Activated CD4-positive, alpha-beta T cell treated with anti-CD3 and anti-CD28 coated beads, Interleukin-2, Interleukin-4, amounts not matched to agents 100 ng/mL and 50 ng/mL, durations not matched to agents 16 hours and 8 hours (primary cell): ENCODE results near the gene MRPL50.

ENCODE experiments used
- DNase-seq: peaks from one replicate; pipeline ENCODE4 v3.0.0-alpha.2; 2020; ENCODE audit warnings: low spot score

The MRPL50 gene

DNA sequence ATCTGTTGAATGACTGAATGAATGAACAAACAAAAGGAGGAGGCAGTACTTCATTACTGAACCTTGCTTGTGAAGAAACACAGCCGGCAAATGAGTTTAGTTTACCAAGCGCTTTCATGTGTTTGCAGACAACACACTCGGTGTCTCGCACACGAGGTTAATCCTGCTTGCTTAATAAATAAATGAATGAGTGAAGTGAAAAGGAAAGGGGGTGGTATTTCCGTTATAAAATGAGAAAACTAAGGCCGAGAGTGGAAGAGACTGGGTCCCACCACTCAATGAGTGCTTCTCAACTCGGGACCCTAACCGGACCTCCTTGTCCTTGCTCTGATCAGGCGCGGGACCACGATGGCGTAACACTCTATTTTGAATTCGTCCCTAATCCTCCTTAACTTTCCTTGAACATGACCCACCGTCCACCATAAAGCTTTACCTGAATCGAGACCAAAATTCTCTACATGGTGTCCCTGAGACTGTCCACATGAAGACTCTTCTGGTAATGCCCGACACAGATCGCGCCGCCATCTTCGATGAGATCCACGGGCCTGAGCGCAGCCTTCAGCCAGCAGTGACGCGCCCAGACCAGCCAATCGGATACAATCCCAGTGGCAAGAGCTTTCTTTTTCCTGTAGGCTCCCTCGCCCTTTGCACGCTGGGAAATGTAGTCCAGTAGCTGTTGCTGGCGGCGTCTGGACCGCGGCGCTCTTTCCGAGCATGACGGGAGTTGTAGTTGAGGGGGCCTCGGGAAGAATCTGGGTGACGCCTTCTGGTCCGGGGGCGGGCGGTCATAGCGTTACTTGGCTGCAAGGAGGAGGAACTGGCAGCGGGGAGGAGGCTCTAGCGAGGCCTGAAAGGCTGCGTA is at the start of gene MRPL50, which contains the start of gene ZNF189:
MRPL50 (minus strand) TSS at position 551 of the 862 bp plus-strand sequence; CDS start at position 525, 26 bp downstream.
ZNF189 (plus strand) TSS at position 784 of the 862 bp plus-strand sequence. CDS start 306 bp downstream, outside the sequence.
- peak; percentile 99 for DNase-seq

DNA sequence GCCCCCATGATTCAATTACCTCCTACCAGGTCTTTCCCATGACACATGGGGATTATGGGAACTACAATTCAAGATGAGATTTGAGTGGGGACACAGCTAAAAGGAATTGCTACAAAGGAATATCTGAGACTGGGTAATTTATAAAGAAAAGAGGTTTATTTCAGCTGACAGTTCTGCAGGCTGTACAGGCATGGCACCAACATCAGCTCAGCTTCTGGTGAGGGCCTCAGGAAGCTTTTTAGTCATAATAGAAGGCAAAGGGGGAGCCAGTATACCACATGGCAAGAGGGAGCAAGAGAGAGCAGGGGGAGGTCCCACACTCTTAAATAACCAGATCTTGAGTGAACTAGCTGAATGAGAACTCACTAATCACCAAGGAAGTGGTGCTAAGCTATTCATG is 48.3 kb upstream of the MRPL50 start:
- no peak for DNase-seq

DNA sequence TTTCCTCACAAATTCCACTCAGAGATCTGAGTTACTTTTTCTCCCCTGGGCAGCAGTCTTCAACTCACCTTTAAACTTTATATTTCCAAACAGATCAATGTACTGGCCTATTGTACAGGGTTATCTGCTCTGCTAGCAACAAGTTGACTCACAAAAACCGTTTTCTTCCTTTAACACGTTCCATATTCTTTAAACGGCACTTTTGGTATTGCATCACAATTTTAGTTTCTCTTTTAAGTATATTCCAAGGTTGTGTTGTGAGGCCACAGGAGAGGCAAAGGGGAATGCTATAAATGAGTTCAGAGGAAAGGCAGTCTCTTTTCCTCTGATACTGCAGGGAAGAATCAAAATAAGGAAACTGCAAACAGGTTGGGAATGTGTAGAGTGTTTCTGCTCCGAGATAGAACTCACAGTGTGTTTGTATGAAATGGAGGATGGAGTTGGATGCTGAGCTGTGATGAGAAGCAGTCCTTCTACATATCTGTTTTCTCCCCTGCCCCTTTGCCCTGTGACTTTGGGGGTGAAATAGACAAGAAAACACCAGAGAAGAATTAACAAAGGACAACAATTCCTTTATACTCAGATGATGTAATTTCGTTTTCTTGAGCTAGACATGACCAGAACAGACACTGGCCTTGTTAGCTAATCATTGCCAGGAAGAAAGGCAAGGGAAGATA is 47.1 kb upstream of the MRPL50 start:
- no peak for DNase-seq

DNA sequence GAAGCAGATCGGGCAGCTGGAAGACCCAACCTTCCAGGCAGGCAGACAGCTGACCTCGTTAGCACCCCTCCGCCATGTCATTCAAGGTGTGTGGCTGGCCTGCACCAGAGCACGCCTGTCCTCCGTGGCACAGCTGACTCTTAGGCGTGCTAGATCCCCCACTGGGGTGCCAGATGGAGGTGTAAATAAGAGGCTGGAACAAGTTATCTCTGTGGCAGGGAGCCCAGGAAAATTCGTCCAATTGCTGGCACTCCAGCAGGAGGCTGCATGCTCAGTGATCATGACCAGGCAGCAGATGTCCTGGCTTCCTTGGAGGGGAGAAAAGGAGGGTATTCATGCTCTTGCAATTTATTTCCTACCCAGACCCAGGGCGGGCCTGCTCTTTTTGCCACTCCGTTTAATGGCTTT is 45.0 kb upstream of the MRPL50 start:
- no peak for DNase-seq

DNA sequence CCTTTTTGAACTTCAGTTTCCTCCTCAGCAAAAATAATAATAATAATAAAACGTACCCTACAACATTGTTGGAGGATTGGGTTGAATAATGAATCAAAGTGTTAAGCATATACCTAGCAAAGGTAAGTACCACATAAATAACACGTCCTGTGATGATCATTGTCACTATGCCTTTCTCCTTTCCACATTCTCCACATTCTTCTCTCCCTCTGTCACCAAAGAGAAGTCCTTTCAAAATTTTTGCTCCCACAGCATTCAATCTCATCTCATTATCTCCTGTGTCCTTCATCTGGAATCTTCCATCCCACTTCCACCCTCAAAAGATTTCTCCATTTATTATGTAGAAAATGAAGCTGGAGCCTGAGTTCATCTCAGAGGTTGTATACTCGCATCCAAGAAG is 44.3 kb upstream of the MRPL50 start:
- no peak for DNase-seq

DNA sequence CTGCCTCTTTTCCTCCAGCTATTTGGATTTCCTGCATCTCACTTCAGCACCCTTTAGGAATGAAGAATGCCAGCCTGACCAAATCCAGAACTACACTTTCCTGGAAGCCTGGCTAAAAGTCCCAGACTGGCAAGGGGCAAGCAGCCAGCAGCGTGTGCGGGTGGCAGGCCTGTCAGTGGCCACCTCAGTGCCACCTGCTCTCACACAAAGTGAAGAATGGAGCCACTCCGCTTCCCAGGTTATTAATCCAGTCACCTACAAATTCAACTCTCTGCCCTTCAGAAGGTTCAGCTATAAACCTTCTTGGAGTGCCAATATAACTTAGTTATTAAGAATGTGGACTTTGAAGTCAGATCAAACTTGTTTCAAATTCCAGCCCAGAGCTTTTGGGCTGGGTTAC is 43.9 kb upstream of the MRPL50 start:
- DNase-seq = no peak

DNA sequence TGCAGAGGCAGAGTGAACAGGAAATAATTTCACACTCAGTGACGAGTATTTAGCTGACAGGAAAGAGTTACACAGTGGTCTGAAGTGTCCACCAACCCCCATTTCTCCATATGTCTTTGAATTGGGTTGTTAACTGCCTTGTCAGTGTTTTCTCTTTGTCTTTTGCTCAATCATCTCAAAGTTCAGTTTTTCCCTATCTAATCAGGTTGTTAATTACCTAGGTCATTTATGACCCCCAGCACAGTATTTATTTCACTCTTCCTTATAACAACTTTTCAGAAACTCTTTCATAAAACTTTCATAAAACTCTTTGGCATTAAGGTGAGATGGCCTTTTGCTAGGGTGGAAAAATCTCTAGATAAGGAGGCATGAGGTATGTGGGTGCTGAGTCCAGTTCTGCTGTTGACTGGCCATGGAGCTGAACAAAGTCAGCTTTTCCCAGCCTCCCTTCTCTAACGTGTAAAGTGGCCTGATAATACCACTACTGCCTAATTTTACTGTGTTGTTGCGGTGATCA is 42.4 kb upstream of the MRPL50 start:
- DNase-seq = no peak

DNA sequence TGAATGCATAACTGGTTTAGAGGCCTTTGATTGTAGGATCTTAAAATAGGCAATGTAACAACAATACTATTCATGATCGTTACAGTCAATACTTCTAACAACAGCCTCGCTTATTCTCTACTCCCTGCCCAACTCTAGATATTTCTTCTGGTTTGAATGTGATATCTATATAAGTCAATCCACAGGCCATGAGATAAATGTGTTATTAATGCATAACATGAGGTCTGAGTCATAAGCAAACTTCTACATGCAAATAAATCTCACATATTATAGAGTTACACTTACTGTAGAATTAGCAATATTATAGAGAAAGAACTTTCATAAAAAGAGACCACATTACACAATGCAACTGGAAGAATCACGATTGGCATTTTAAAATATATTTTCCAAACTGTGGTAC is 40.1 kb upstream of the MRPL50 start:
- no peak for DNase-seq

DNA sequence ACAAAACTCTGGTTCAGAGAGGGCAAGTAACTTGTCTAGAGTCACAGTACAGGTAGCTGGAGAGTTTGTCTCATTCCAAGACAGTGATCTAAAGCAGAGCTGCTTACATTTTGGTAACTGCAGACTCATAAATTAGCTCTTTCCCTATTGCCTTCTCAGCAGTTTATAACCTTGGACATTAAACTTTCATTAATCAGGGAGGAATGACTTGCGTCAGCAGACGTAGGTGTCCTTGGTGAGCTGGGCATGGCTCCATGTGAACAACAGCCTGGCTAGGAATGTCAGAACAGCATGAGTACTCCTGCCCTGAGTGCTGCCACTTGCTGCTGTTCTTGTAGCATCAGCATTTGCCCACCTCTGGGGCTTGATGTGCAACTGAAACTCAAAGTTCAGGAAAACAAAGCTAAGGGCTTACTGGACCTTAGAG is 39.4 kb upstream of the MRPL50 start:
- no peak for DNase-seq

DNA sequence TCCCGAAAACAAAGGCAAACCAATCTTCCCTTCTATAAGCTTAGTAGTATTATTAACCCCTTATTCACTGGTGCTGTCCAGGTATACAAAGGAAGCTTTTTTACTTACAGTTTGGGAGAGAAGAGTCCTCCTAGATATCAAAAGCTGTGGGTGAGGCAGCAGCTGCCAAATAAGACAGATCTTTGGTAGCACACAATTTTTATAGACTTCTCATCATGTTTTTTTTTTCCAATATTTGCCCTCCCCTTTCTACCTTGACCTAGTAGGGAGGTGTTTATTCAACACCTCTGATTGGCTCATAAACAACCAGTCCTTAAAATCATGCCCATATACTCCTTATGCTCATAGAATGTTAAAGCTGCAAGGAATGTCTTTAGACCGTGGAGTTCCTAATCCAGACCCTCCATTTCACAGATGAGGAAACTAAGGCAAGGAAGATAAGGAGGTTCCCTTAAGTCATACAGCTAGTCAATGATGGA is 37.2 kb upstream of the MRPL50 start, which contains the start of gene ALDOB:
ALDOB (minus strand) TSS at position 174 of the 479 bp plus-strand sequence. CDS start 4,887 bp downstream, outside the sequence.
- no peak for DNase-seq

DNA sequence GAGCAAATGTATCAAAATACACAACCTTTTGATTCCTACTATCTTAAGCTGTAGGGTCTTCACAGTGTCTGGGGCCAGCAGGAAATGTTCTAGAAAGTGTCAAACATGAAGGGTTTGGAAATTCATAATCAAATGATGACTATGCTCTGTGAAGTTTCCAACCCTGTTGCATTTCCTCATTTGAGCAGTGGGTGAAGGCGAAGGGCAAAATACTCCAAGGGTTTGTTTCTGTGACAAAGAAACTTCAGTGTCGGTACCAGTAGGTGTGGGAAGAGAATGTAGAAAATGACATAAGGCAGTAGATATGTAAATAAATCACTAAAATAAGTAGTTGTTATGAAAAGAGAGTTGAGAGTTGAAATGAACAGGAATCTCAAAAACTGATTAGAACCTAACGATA is 36.6 kb upstream of the MRPL50 start:
- DNase-seq = no peak

DNA sequence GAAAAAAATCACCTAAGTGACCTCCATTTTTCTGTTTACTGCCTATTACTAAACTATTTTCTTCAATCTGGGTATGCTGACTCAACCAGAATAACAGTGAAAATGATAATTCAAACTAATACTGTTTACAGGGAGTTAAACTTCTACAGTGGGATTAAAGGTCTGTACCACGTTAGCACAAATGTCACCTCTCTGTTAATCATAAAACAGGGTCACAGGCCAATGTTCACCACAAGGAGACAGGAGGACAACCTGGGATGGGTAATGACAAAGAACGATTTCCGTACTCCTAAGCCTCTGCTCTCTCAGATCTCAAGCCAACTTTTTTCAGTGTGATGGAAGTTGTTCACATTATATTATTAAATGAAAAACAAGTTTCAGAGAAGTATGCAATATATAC is 34.8 kb upstream of the MRPL50 start:
- DNase-seq = no peak

DNA sequence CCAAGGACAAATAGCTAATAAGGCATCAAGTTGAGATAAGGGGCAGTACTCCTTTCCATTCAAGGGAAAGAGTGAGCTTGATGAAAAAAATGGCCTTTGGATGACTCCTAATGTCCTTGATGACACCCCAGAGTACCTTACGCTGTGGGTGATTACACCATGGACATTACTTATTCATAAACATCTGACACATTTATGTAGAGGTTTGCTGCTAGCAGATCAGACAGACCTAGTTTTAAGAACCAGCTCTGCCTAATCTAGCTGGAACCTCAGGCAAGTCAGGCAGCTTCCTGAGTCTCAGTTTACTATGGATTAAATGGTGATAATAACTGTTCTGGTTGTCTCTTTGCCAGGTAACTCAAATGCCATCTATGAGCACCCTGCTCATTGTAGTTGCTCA is 34.3 kb upstream of the MRPL50 start:
- DNase-seq = no peak

DNA sequence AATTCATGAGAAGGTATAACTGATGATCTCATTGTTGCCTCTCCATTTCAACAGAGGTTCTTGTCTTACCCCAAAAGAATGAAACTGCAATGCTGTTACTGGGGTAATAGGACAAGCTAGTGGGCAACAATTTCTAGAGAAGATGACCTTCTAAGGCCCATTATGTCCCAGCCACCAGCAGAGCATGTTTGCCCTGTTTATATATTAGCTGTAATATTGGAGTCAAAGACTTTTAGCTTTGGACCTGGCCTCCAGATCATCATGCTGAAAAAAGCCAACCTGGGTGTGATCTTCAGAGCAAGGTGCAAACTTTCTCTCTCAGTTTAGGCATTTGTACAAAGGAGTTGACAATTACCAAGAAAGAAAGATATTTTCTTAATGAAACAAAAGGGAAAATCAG is 33.8 kb upstream of the MRPL50 start:
- DNase-seq = no peak

DNA sequence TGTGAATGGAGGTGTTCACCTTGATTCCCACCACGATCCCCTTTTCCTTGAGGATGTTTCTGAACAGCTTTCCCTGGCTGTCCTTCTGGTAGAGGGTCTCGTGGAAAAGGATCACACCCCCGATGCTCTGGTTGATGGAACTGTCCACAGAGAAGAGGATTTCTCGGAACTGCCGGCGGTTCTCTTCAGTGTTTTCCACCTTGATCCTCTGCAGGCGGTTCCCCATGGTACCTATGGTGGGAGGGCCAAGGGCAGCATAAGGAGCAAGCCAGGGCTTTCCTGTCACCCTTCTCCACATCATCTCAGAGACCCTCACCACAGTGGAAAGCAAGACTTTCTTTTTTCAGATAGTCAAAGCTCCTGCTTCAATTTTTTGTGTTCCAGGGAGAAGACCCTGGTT is 31.3 kb upstream of the MRPL50 start:
- no peak for DNase-seq

DNA sequence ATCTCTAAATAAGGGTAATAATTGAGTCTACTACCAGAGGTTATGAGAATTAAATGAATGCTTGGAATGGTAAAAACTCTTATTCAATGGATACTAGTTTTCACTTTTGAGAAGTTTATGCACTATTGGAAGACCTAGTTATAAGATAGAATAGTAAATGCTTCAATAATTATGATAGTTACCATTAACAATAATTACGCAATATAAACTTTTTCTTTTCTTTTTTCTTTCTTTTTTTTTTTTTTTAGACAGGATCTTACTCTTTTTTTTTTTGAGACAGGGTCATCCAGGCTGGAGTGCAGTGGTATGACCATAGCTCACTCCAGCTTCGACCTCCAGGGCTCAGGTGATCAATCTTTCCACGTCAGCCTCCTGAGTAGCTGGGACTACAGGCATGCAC is 30.5 kb upstream of the MRPL50 start:
- DNase-seq = no peak

DNA sequence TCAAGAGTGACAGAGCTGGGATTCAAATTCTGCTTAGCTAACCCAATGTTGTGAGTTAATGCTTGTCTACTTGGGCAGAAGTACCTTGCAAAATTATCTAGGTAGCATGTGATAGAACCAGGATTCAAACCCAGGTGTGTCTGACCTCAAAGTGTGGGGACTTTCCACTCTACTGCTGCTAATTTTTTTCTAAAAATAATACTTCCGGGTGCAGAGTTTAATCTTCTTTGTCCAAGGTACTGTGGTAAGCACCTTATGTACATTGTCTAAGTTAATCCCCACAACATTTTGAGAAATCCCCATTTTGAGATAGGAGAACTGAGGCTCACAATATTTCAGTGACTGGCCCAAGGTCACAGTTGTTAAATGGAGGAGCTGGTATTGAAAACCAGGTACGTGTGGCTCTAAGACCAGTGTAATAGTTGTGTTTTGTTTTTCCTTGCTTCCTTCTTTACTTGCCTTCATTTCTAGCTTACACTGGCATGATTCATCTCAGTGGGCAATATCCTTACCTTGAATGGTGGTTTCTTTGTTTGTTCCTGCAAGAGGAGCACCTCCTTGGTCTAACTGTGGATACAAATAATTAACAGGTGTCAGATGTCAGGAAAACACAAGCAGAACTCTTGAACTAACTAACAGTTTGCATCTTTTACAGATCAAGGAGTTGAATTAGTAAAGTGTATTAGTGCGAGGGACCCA is 29.7 kb upstream of the MRPL50 start:
- no peak for DNase-seq

DNA sequence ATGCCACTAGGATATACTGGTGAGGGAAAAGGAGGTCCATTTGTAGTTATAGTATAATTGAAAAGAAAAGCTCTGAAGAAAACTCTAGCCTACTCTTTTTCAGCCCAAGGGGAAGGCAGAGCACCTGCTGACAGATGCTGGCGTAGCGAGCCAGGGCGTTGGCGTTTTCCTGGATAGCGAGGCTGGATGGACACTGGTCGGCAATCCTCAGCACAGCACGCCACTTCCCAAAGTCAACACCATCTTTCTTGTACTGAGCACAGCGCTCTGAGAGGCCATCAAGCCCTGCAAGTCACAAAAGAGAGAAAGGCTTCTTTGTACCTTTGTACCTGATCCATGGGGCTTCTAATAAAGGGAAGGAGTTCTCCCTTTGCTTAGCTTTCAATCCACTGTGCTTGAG is 28.9 kb upstream of the MRPL50 start:
- no peak for DNase-seq

DNA sequence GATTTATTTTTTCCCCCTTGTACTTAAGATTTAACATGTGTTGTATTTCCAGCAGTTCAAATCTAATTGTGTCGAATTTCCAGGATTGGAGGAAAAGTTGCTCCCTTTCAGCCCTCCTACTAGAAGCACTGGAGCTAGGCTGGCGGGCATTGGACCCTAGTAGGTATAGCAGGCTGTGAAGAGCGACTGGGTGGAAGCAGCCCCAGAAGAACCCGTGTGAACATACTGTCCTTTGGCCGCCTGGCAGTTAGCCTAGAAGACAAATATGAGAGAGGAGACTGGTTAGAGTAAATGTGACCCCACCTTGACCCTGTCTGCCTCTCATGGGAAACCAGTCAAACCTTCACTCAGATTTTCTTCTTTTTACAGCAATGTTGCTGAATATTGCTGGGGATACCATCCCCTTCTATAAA is 23.2 kb upstream of the MRPL50 start:
- DNase-seq = no peak

DNA sequence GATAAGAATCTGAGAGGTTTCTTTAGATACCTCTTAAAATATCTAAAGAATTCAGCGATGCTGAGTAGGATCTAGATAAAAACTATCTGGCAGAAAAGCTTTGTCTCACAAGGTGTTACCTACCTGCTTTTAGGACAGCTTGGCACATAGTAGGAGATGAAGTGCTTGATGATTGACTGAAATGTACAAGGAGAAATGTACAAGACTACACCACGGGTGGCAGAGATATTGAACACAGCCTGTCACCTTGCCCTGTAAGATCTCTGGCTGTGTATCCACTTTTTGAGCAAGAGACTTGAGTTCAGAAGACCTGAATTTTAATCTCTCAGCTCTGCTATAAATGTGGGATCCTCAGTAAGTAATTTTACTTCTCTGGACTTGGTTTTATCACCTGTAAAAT is 21.4 kb upstream of the MRPL50 start:
- DNase-seq = no peak

DNA sequence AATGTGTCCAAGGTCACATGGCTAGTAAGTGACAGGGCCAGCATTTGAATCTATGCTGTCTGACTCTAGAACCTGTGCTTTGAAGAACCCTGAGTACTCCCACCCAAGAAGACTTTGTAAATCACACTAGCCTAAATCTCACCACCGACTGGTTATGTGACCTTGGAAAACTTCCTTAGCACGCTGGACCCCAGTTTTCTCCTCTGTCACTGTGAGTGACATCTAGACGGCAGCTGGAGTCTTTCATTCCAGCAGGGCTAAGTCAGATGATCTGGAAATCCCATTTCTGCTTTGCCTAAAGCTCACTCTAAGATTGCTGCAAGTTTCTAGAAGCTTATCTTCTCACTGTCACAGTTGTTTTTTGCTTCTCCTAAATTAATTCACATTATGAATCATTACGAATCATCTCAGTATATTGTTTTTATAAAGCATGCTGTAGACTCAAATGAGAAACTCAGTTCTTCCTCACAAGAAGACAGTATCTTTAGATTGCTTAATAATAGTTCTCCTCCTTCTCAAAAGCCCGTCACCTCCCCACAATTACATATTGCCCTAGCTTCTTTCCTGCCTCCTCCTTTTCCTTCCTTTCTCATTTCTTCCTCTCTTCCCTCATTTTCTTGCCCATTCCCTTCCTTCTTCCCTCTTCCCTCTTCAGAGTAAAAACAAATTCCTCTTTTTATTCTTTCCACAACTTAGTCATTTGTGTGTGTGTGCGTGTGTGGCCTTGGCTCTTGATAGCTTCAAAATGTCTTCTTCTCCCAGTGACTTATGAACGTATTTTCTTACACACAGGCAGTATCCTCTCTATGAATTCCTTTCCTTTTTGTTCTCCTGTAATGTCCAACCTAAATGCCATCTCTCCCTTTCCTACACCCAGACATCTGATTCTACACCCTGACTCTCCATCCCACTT is 20.4 kb upstream of the MRPL50 start:
- DNase-seq = no peak
